ENCODE data around the gene C1orf87.
A peak's percentile ranks its signal among the peaks of the same experiment; 100 is the strongest.
"Not testable (repeated sequence)": the region's sequence is repeated elsewhere in the genome, so short reads cannot be mapped to it uniquely, and the experiment has no call there.

The C1orf87 gene

DNA sequence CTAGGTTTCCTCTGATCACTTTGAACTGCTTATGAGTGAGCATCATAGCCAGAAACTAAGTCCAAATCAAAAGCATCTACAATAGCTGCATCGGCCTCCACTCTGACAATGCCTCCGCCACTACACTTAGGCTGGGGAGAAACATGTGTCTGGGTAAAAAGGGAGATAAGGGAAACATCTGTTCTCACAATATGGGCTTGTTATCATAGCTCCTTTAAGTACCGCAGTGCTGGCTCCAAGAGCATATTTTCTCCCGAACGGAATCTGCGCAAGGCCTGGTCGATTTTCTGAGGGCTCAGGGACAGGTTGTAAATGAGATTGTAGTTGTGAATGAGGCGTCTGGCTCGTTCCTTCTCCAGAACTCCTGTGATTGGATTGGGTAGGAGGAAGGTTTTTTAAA, 83.1 kb downstream of the C1orf87 start:
- no peak for DNase-seq

DNA sequence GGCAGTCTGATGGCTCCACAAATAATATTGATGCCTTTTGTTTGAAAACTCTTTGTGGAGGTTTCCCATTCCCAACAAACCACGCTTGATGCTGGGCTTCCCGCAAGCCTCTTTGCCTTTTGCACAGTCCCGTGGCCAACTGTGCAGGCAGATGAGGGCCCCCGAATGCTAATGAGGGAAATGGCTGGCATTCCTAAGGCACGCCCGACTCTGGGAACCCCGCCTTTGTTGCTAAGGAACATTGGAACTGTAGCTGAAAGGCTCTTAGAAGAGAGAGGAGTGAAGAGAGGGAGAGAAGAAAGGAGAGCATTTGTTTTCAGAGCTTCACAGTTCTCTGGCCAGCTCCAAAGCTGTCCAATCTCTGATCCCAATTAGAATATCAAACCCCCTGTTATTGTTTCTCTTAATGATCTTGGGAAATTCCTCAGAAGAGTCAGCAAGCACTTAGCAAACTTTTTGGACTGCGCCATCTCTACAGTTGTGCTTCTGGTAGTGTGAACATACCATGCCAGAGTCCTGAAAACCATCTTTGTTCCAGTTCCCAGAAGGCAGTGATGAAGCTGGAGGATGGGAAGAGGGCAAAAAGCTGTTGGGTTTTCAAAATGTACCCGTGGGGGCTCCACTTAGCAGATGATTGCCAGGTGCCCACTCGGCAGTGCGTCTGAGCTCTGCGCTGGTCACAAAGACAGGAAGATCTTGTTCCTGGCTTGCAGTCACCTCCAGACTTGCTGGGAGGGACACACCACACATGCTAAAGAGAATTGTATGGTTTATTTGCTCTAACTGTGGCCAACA, 86.9 kb downstream of the C1orf87 start:
- DNase-seq: no peak

DNA sequence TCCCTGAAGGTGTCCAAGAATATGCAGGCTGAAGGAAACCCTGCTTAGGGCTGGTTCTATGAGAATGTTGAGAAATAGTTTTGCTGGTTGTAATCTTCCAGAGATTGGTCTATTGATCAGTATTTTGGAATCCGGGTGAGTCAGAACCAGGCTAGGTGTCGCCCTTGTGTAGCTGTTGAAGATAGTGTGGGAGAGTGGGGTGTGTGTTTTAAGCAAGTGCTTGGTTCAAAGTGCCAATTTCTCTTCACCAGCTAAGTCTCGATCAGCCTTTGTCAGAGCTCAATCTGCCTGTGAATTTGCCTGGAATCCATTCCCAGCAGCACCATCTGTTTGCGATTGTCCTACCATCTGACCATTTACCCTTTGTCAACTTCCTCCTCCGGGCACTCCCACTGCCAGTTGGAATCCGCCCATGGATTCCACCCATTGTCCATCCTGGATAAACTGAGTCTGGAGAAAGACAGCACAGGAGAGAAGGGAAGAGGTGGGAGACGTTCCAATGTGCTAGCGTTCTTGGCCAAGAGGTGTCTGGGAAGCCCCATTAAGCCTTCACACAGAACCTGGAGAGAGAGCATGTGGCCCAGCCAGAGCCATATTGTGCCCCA, 87.6 kb downstream of the C1orf87 start:
- no peak for DNase-seq

DNA sequence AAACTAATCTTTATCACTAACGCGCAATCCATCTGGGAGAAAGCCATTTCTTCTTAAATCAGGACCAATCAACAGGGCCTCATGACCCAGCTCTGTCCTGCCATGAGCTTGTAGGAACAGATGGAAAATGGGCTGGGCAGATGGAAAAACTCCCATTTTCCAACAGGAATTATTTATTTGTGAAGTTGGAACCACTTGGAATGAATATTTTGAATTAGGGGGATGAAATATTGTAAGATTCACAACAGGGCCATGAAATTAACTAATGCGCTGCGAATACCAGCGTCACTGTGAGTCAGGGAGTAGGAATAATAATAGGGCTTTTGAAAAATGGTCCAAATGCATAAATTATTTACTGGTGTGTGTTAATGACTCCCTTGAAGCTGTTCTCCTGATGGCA, 93.9 kb downstream of the C1orf87 start:
- no peak for DNase-seq

DNA sequence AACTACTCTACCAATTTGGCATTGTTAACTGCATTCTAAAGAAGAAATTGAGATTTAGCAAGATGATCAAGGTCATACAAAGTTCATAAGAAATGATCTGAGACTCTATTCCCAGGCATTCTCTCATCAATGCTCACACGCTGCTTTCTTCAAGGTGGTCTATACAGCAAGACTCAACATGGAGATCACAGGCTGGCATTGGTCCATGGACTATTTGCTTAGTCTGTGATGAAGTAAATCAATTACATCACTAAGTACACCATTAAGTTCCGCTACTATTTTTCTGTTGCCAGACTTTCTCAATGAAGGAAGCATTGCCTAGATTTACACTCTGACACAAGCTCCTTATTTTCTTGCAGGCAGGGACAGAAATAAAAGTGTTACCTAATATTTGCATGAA, 95.1 kb downstream of the C1orf87 start:
- no peak for DNase-seq

DNA sequence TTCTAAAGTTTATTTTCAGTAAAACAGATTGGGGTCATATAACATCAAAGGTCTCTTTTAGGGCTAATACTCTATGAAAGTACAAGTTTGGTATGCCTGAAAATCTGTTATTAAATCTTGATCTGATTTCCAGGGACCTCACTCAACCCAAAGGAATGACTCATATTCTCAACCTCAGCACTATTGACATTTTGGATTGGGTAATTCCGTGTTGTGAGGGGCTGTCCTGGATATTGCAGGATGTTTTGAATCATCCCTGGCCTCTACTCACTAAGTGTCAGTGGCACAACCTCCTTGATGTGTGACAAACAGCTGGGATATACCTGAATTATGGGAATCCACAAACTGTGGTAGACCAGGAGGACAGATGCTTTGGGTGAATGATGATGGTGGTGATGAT, 95.5 kb downstream of the C1orf87 start:
- no peak for DNase-seq

DNA sequence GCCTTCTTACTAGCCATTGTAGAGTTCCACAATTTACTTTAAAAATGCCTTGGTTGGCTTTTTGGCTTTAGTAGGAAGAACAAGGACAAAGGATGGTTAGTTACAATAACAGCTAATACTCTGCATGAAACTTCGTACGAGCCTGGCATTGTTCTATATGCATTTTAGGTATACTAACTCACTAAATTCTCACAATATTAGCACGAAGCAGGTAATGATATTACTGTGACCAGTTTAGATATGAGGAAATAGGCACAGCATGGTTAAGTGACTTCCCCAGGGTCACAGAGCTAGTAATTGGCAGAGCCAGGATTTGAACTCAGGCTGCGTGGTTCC, 96.5 kb downstream of the C1orf87 start:
- no peak for DNase-seq

DNA sequence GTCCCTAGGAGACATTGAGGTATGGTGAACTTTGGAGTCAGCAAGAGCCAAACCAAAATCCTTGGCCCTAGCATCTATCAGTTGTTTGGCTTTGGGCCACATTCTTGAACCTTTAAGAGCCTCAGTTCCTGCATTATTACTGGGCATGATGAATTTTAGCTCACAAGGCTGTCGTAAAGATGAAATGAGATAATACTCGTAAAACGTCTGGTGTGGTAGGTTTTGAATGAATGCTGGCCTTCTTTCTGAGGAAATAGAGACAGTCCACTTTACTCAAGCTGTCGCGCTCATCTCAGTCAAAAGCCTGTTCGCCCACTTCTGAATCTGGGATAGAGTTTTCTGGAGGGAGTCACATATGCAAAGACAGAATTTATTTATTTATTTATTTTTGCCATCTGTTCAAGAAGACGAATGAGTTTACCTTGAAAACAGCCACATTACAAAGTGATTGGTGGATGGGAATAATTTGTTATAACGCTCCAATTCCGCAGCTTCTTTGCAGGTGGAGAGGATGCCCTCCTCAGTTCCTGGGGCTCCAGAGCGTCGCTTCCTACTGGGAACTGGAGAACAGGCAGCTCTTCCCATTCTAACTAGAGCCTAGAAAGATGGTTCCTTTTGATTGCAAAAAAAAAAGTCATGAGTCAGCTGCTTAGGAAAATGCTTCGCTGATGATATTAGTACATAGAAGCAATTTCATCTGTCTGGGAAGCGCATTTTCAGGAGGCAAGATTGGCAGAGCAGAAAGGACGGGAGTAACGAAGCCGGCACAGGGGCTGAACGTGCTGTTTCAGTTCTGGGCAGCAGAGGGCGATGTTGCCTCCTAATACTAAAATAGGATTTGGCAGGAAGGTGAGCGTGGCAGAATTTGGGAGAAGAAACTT, 97.1 kb downstream of the C1orf87 start:
- peak; percentile 46 for DNase-seq

DNA sequence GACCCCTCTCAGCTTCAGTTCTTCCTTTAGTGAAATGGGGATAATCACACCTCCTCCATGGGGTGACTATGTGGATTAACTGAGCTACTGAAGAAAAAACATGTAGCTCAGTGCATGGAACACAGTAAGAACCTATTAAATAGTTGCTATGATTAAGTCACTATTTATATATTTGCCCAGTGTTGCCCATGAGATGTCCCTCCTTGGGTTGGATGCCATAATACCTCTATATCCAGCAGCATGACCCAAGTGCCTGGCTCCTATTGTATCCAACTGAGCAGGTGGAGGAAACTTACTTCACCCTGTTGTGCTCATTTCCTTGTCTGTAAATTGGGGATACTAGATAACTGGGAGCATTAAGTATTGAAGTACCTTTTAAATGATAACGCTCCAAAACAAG, 99.9 kb downstream of the C1orf87 start:
- DNase-seq: no peak

DNA sequence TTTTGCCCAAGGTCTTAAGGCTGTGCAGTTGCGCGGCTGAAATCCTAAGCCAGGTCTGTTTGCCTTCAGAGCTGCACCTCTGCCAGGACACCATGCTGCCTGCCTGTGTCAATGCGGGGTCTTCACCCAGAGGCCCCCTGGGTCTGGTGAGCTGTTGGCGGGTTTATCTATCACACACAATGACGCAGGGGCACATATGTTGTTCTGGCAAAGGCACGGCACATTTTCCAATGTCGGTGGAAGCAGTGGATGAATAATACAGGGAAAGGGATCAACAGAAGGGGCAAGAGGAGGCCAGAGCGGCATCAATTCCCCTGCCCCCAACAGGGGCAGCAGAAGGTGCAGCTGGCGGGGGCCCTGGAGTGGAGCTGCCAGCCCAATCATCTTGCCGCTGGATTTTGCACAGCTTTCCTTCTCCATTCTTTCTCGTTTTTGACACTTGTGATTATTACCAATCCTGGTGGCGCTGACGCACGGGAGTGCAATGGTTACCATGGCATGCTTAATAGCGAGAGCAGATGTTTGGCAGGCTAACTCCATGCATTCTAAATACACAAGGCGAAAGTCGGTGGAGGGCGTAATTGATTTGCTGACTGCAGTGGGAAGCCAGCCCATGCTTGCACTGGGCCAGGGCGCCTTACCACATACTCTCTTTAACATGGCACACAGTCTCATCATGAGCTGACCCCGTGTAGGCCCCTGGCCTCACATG, 101.2 kb downstream of the C1orf87 start:
- no peak for DNase-seq

DNA sequence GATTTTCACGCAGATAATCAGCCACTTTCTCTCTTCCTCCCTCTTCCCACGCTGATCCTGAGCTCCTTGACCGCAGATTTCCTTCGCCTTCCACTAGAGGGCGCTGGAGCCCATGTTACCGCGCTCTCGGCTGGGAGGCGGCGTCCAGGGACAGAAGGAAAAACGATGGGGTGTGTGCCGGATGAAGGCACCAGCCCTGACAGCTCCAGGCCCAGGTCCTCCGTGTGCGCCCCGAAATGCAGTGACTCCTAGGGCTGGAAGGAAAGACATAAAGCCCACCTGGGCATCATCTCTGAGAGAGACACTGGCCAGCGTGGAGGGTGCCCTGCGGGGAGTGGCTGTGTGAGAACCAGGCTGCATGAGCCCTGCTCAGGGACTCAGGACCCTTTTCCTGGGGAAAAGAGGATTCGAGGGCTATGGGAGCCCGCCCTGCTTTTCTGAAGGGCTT, 102.1 kb downstream of the C1orf87 start:
- DNase-seq: peak; percentile 33

DNA sequence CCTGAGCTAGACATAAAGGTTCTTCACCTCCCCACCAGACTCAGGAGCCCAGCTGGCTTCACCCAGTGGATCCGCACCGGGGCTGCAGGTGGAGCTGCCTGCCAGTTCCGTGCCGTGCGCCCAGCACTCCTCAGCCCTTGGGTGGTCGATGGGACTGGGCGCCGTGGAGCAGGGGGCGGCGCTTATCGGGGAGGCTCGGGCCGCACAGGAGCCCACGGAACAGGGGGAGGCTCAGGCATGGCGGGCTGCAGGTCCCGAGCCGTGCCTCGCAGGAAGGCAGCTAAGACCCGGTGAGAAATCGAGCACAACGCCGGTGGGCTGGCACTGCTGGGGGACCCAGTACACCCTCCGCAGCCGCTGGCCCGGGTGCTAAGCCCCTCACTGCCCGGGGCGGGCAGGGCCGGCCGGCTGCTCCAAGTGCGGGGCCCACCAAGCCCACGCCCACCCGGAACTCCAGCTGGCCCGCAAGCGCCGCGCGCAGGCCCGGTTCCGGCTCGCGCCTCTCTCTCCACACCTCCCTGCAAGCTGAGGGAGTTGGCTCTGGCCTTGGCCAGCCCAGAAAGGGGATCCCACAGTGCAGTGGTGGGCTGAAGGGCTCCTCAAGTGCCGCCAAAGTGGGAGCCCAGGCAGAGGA, 103.9 kb downstream of the C1orf87 start:
- DNase-seq: not testable (repeated sequence)

DNA sequence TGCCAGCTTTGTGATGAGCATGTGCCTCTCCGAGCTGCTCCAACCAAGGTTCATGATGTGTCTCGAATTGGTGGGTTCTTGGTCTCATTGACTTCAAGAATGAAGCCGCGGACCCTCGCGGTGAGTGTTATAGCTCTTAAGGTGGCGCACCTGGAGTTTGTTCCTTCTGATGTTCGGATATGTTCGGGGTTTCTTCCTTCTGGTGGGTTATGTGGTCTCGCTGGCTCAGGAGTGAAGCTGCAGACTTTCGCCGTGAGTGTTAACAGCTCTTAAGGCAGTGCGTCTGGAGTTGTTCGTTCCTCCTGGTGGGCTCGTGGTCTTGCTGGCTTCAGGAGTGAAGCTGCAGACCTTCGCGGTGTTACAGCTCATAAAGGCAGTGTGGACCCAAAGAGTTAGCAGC, 104.8 kb downstream of the C1orf87 start:
- DNase-seq: not testable (repeated sequence)

DNA sequence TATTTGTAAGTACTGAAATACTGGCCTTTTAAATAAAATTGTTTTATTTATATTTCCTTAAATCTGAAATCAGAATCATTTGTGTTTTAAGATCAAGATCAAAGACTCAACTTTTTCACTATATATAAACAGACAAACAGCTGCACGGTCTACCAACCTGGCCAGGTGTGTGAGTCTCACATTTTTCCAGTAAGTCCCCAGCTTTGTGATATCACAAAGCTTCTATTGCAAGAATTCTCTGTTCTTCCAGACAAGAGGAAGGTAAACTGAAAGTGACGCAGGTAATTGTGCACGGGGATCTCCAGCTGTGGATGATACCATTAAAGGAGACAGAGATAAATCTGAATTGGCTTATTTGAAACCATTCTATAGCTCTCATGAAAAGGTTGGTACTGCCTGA, 105.8 kb downstream of the C1orf87 start:
- no peak for DNase-seq

DNA sequence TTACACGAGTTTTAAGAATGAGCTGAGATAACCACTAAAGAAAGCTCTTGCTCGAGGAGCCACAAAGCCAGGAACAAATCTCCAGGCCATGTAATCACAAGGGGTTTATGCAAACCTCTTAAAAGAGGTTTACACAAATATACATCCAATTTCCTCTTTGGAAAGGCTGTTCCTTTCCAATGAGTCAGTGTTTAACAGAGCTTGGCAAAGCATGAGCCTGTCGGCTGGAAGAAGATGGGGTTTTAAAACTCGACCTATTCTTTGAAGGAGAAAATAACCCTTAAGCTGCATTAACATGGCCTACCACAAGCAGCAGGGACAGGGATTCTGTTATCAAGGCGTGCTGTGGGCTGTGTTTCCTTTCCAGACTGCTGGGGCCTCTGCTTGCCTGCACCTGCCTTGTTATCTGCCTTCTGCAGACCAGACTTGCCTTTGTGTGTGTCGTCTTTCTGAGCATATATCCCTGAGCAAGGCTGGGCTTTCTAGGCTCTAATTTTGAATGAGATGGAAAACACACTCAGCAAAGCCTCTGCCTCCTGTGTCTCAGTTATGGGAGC, 106.4 kb downstream of the C1orf87 start:
- DNase-seq: no peak

DNA sequence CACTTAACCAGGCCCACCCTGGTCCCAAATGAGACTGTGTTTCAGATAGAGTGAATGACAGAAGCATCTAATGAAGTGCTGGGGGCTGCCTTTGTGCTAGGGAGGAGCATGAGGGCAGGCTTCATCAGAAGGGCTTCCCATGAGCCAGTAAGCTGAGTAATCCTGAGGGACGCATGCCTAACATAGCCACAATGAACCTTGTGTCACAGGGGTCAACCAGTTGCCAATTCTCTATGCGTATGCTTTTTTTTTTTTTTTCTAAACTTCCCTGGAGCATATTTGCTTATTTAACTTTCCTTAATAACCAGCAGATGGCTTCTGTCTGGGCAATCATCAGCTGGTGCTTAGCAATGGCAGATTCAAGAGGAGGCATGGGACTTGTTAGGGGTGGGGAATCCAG, 121.5 kb downstream of the C1orf87 start:
- DNase-seq: no peak

DNA sequence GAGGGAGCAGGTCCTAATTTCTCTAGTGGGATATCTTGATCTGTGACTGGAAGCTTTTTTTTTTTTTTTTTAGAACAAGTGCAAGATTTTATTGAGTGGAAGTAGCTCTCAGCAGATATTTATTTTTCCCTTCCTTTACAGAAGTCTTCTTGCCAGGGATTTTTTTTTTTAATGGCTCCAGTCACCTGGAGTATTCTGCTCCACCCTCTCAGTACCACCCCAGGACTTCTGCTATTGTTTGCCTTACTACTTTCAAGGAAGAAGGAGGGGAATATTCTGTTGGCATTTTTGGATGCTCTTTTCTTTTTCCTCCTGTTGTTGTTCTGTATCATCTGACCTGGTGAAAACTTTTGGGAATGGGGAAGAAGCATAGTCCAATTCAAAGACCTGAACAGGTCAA, 123.9 kb downstream of the C1orf87 start:
- DNase-seq: no peak

DNA sequence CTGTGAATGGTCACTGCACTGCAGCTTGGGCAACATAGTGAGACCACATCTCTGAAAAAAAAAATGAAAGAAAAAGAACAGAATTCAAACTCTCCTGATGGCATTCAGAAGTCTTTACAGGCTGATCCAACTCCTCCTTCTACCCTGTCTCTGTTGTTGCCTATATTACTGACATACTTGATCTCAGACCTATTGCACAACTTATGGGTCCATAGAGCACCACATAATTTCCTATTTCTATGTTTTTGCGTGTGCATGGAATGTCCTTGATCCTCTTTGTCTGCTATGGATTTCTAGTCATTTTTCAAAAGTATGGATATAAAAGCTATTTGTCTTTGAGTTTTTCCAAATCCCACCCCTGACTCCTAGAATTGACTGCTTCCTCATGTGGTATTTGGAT, 124.6 kb downstream of the C1orf87 start:
- DNase-seq: no peak

DNA sequence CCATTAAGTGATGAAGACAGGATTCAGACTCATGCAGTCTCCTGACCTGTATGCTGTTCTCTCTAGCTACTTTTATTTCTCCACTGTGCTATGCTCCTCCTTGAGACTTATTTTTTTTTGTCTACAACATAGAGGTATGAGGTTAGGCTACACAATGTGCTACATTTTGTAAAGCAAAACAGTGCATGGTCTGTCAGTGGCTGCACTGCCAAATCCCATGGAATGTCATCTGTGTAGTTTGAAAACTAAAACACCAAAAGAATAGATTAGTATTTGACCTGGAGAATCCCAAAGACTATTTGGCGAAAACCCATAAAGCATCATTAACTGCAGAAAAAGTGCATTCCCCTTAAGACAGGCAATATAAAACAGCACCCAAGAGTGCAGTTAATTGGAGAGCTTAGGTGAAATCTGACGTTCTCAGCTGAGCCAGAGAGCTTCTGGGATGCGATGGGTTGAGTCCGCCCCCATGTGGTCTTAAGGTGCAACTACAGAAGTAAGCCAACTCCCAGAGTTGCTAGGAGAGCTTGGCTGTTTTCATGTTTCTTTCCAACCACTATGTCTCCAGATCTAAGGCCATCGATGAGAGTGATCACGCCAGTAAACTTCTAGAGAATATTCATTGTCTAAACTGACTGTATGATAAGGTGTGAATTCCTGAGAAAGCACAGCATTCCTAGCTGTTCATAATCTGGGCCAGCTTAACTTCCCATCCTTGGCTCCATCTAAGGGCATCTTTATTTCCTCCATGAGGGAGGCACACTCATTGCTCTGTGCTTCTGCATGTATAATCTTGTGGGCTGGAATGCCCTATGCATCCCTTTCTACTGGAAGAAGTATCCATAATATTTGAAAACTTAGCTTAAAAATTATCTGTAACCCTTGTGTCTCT, 126.3 kb downstream of the C1orf87 start:
- peak; percentile 42 for DNase-seq

DNA sequence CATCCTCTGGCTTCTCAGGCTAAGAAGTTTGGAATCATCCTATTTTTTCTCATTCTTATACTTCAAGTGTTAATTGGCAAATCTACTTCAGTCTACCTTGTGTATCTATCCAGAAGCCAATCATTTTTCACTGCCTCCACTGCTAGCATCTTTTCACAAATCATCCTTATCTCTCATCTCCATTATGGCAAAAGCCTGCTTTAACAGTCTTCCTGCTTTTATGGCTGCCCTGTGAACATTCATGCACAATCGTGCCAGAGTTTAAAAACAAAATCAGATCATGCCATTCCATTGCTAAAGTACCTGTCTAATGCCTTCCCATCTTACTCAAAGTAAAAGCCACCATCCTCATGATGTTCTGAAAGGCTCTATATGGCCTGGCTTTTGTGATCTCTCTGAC, 127.8 kb downstream of the C1orf87 start:
- DNase-seq: no peak
